Common myeloid progenitor, CD34-positive (primary cell): Measurements from ENCODE around the gene TOMM70.

Experiments
- CTCF ChIA-PET: fragments of 350-600 bp; sonication (Branson Sonifier 250); formaldehyde crosslinking; loops from one replicate; lab custom pipeline; 2021; ENCODE audit warnings: antibody characterized with exemption; lab: Charles Lee
- POLR2A ChIA-PET: fragments of 350-600 bp; sonication (Branson Sonifier 250); formaldehyde crosslinking; loops from one replicate; lab custom pipeline; 2021; ENCODE audit warnings: antibody characterized with exemption; lab: Charles Lee
- DNase-seq, 3 donors: peaks; one replicate each; pipeline versions ENCODE4 v3.0.0 to v3.0.0-alpha.2; 2013
- H3K27ac ChIP-seq, 2 experiments: 1 replicate in 1 of 2; 2 replicates in 1 of 2; pipeline ENCODE4 v1.7.0; 2013; ENCODE audit warnings: inconsistent platforms in 2 of 2, low read length in 2 of 2, mild to moderate bottlenecking in 2 of 2, low read depth in 1 of 2, moderate library complexity in 1 of 2; ENCODE audit not compliant: severe bottlenecking in 2 of 2, insufficient read depth in 1 of 2, poor library complexity in 1 of 2
- H3K27me3 ChIP-seq, 5 experiments: replicated peaks in 2 of 5; 1 replicate in 3 of 5; 2 replicates in 2 of 5; pipeline versions ENCODE4 v1.6.1 to v1.7.0; 2013; ENCODE audit warnings: low read length in 4 of 5, mild to moderate bottlenecking in 2 of 5, moderate library complexity in 2 of 5, inconsistent platforms in 1 of 5; ENCODE audit not compliant: insufficient read depth in 5 of 5, control insufficient read depth in 4 of 5
- H3K36me3 ChIP-seq, 4 experiments: 1 replicate in 2 of 4; 2 replicates in 2 of 4; pipeline versions ENCODE4 v1.6.1 to v1.7.0; 2013; ENCODE audit warnings: low read length in 3 of 4, control low read depth in 1 of 4, mild to moderate bottlenecking in 1 of 4; ENCODE audit not compliant: control insufficient read depth in 4 of 4, insufficient read depth in 4 of 4
- H3K4me1 ChIP-seq, 4 experiments: 1 replicate in 3 of 4; 2 replicates in 1 of 4; pipeline versions ENCODE4 v1.6.1 to v1.7.1; 2013; ENCODE audit warnings: low read length in 3 of 4, mild to moderate bottlenecking in 3 of 4, control low read depth in 1 of 4, inconsistent platforms in 1 of 4, moderate library complexity in 1 of 4; ENCODE audit not compliant: control insufficient read depth in 4 of 4, insufficient read depth in 4 of 4; ENCODE audit errors: control extremely low read depth in 1 of 4
- H3K4me3 ChIP-seq, 7 experiments: 1 replicate in 4 of 7; 2 replicates in 3 of 7; pipeline versions ENCODE4 v1.5.1 to v1.7.0; 2013; ENCODE audit warnings: mild to moderate bottlenecking in 7 of 7, low read length in 6 of 7, moderate library complexity in 6 of 7, inconsistent platforms in 2 of 7, low read depth in 2 of 7, control low read depth in 1 of 7; ENCODE audit not compliant: insufficient read depth in 4 of 7, control insufficient read depth in 1 of 7; ENCODE audit errors: extremely low read depth in 1 of 7
- H3K9me3 ChIP-seq, 5 experiments: 1 replicate in 4 of 5; 2 replicates in 1 of 5; pipeline versions ENCODE4 v1.6.1 to v1.7.1; 2013; ENCODE audit warnings: low read length in 4 of 5, mild to moderate bottlenecking in 2 of 5, inconsistent platforms in 1 of 5, low read depth in 1 of 5, moderate library complexity in 1 of 5; ENCODE audit not compliant: control insufficient read depth in 4 of 5, insufficient read depth in 2 of 5; ENCODE audit errors: control extremely low read depth in 1 of 5
- WGBS: methylation state at CpG from one replicate; pipeline ENCODE4 v1.1.5; 2013; ENCODE audit not compliant: insufficient coverage; 5-methylcytosine and 5-hydroxymethylcytosine counted together

The TOMM70 gene

DNA sequence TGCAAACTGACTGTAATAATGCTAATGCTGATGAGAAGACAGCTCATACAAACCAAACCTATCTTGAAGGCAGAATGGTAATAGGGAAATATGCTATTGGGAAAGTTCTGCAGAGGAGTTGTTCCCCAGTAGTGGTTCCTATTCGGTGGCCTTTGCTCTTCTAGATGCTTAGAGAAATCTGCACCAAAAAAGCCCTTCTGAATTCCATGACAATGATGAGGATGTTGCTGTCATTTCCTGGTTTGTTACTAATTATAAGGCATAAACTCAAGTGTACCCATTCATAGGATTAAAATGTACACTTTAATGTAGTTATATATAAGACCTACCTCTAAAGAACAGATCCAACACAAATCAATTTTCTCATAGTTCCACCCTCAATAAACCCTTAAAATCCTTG lies 30.1 kb downstream of the TOMM70 start:
- no peak for DNase-seq
- Histone ChIP-seq H3K27ac (no peak overlapping the region), H3K4me1 (peaks cover 0 to 2% (median 0%) of the 10 kb centered on the region in 4 experiments), H3K4me3 (no peak overlapping the region), H3K27me3 (no peaks in the 10 kb centered on the region), H3K9me3 (no peaks in the 10 kb centered on the region), H3K36me3 (peaks cover 24 to 77% (median 39%) of the 10 kb centered on the region in 4 experiments)
- ChIA-PET CTCF (interaction anchor here (0.7 to 2.8 kb wide), 3 partner anchors 11 to 29 kb away, joined by 3 to 10 read pairs (median 6); no protein-coding TSS in a partner anchor), POLR2A (no interaction called here)
- WGBS: 83% methylated on average over 1 of the region's 1 CpG

DNA sequence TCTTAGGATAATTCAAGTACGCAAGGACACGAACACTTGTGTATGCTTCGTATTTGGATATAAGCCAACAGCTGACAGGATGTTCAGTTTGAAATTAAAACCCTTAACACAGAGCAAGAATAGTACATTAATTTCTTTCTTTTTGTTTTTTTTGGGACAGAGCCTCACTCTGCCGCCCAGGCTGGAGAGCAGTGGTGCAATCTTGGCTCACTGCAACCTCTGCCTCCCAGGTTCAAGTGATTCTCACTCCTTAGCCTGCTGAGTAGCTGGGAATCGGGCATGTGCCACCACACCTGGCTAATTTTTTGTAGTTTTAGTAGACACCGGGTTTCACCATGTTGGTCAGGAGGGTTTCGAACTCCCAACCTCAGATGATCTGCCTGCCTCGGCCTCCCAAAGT lies 32.4 kb downstream of the TOMM70 start:
- H3K27me3 ChIP-seq: no peaks in the 10 kb centered on the region
- H3K4me3 ChIP-seq: no peak overlapping the region
- ChIA-PET POLR2A (no interaction called here), CTCF (interaction anchor here (1.2 to 2.8 kb wide), 2 partner anchors 9 to 15 kb away, joined by 3 to 10 read pairs; no protein-coding TSS in a partner anchor)
- whole genome bisulfite sequencing: 94% methylated on average over 4 of the region's 8 CpGs
- H3K36me3 ChIP-seq: peaks cover 27 to 79% (median 47%) of the 10 kb centered on the region in 4 experiments
- peak overlapping the region in 1 of 2 experiments; percentile 9 for H3K27ac ChIP-seq
- DNase-seq: no peak
- H3K4me1 ChIP-seq: peaks cover 0 to 2% (median 0%) of the 10 kb centered on the region in 4 experiments
- H3K9me3 ChIP-seq: no peaks in the 10 kb centered on the region

DNA sequence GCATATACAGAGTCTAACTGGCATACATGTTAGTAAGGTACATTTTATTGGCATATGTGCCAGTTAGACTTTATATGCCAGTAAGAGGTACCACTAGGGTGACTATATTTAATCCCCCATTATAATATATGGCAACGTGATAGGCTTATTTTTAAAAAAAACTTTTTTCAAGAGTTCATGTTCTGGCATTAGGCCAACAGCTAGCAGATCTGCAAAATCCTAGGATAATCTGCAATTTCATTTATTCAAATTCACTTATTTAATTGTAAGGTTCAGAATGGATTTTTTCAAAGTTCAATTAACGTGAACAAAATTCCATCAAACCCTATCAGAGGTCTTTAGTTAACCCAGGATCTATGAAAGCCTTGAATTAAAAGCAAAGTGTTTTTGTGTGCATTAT lies 34.5 kb downstream of the TOMM70 start:
- H3K36me3 ChIP-seq: peaks cover 22 to 76% (median 49%) of the 10 kb centered on the region in 4 experiments
- CTCF ChIA-PET: interaction anchor here (1.3 kb wide), 1 partner anchor 8 kb away, joined by 3 read pairs; no protein-coding TSS in a partner anchor
- no peaks in the 10 kb centered on the region for H3K27me3 ChIP-seq

DNA sequence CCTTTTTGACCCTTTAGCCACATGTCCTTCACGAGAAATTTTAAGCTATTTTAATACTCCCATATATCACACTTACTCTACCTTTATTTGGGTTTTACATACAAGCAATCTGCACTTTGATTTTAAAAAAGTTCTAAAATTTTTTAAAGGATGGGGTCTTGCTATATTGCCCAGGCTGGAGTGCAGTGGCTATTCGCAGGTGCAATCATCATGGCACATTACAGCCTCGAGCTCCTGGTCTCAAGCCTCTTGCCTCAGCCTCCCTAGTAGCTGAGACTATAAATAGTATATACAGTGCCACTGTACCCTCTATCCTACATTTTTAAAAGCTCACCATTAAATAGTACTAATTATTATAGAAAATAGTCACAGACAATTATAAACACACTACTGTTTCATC lies 36.5 kb downstream of the TOMM70 start:
- Histone ChIP-seq H3K4me3 (no peak overlapping the region), H3K4me1 (peaks cover 0 to 2% (median 0%) of the 10 kb centered on the region in 4 experiments), H3K9me3 (peaks cover 0 to 7% (median 3%) of the 10 kb centered on the region in 5 experiments), H3K27me3 (no peaks in the 10 kb centered on the region), H3K27ac (no peak overlapping the region), H3K36me3 (peaks cover 18 to 72% (median 53%) of the 10 kb centered on the region in 4 experiments)
- no peak for DNase-seq
- ChIA-PET POLR2A (no interaction called here), CTCF (interaction anchor here (0.7 kb wide), 1 partner anchor 533 kb away, joined by 3 read pairs; no protein-coding TSS in a partner anchor)
- 100% methylated on average over 2 of the region's 3 CpGs for WGBS

More for the DNA sequence above, 34.5 kb downstream of the TOMM70 start:
- H3K4me1 ChIP-seq: peaks cover 0 to 2% (median 0%) of the 10 kb centered on the region in 4 experiments
- POLR2A ChIA-PET: no interaction called here
- H3K27ac ChIP-seq: no peak overlapping the region
- H3K9me3 ChIP-seq: peaks cover 0 to 7% (median 3%) of the 10 kb centered on the region in 5 experiments
- WGBS: no CpG with 5 or more reads among the region's 2 CpGs
- H3K4me3 ChIP-seq: no peak overlapping the region
- DNase-seq: no peak

DNA sequence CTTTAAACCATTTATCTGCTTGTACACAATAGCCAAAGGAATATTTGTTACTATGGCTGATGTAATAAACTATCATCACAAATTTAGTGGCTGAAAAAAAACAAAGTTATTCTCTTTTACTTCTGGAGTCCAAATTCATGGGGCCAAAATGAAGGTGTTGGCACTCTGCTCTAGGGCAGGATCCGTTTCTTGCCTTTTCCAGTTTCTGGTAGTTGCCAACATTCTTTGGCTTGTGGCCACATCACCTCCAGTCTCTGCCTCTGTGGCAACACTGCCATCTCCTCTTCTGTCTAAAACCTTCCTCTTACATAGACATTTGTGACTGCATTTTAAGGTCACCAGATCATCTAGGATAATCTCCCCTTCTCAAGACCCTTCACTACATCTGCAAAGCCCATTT lies 39.0 kb downstream of the TOMM70 start:
- Histone ChIP-seq H3K36me3 (peaks cover 12 to 67% (median 45%) of the 10 kb centered on the region in 4 experiments), H3K27me3 (no peaks in the 10 kb centered on the region)
- POLR2A ChIA-PET: no interaction called here

DNA sequence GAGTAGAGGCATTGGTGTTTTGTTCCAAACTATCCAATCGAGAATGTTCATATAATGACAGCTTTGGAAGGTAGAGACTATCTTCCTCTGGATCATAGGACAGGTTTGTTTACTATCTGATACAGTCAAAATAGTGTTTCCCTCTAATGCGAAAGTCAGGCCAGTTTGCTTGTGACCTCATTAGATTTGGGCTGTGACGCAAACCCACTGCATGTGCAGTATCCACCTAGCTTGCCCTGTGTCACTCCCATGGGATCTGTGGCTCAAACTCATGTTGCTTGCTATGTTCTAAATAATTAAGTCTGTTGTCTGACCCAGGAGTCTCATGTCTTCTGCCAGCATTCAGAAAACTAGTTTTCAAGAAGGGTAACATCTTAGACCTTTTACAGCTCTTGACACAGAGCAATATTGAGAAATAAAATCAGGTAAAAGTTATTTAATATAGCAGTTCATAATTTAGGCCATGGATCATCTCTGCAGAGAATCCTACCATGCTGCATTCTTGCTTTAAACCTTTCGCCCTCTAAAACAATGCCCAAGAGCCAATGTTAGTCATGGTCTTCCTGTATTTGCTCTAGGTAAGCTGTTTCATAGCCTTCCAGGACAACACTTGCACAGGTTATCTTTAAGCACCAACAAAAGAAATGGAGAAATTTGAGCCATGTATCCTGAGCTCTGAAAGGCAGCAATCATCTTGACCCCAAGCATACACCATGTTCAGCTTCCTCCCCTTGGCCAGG lies 40.0 kb downstream of the TOMM70 start:
- CTCF ChIA-PET: interaction anchor here (0.7 to 2.3 kb wide), 7 partner anchors 8 to 1356 kb away, joined by 3 to 10 read pairs (median 3); partner anchors contain the start of gene NIT2
- Histone ChIP-seq H3K4me3 (no peak overlapping the region), H3K36me3 (peaks cover 9 to 64% (median 45%) of the 10 kb centered on the region in 4 experiments), H3K27ac (no peak overlapping the region), H3K9me3 (peaks cover 0 to 7% (median 3%) of the 10 kb centered on the region in 5 experiments), H3K4me1 (no peaks in the 10 kb centered on the region), H3K27me3 (no peaks in the 10 kb centered on the region)
- WGBS: 100% methylated on average over 2 of the region's 4 CpGs
- POLR2A ChIA-PET: interaction anchor here (0.6 kb wide), 1 partner anchor 1395 kb away, joined by 3 read pairs; no protein-coding TSS in a partner anchor
- no peak for DNase-seq

More for the DNA sequence above, 39.0 kb downstream of the TOMM70 start:
- Histone ChIP-seq H3K9me3 (peaks cover 0 to 7% (median 3%) of the 10 kb centered on the region in 5 experiments), H3K4me1 (no peaks in the 10 kb centered on the region), H3K27ac (no peak overlapping the region), H3K4me3 (no peak overlapping the region)
- CTCF ChIA-PET: interaction anchor here (0.6 kb wide), 1 partner anchor 34 kb away, joined by 3 read pairs; no protein-coding TSS in a partner anchor
- DNase-seq: no peak
- WGBS: 100% methylated on average over 1 of the region's 1 CpG
